SIG-M5 treated with dmso at 0.1 percent for 504 hours (cell line): Measurements from ENCODE around the gene DNAH8.

Experiments
- DNase-seq: peaks from one replicate; lab custom pipeline; 2025; ENCODE audit not compliant: unreplicated experiment; lab: John Stamatoyannopoulos, UW

The DNAH8 gene

DNA sequence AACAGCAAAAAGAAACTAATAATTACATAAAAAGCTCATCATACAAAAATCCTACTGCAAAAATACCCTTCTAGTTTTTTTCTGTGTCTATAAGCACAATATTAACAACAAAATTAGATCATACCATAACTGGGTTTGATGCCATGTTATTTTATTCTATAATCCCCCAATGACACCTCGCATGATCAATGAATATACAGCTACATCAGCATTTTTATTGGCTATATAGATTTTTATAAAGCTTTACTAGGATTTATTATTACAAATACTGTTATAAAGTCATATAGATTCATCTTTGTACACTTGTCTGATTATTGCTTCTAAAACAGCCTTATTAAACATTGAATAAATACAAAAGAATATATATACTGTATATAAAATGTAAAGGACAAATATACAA, 288.4 kb downstream of the DNAH8 start:
- no peak for DNase-seq

DNA sequence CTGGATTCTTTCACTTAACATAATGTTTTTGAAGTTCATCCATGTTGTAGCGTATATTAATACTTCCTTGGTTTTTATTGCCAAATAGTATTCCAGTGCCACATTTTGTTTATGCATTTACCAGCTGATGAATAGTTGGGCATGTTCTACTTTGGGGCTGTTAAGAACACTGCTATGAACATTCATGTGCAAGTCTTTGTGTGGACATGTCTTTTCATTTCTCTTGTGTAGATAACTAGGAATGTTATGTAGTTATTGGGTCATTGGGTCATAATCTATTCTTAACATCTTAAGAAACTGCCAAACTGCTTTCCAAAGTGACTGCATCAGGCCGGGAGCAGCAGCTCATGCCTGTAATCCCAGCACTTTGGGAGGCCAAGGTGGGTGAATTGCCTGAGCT, 289.7 kb downstream of the DNAH8 start:
- no peak for DNase-seq

DNA sequence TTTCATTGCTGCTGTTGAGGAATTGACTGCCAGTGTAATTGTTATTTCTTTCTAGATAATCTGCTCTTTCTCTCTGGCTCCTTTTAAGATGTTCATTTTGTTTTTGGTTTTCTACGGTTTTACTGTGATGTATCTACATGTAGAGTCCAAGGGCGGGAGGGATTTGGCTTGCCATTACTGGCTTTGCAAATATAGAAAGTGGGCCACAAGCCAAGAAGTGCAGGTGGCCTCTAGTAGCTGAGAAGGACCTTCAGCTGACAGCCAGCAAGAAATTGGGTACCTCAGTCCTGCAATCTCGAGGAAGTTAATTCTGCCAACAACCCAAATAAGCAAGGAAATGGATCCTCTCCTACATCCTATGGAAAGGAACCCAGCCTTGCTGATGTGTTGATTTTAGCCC, 290.7 kb downstream of the DNAH8 start:
- DNase-seq, result no peak

DNA sequence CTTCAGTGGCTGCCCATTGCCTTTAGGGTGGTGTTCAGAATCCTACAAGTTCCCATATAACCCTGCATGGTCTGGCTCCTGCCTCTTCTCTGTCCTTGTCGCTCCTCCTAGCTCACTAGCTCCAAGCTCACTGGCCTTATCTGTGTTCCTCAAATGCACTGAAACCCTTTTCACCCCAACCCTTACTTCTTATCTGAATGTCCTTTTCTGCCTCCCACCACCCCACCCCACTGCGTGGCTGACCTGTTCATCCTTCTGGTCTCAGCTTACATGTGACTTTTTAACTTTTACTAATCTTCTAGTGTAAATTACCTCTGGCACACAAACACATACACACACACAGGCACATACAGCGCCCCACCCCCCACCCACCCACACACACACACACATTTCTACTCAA, 292.5 kb downstream of the DNAH8 start:
- DNase-seq, result no peak

DNA sequence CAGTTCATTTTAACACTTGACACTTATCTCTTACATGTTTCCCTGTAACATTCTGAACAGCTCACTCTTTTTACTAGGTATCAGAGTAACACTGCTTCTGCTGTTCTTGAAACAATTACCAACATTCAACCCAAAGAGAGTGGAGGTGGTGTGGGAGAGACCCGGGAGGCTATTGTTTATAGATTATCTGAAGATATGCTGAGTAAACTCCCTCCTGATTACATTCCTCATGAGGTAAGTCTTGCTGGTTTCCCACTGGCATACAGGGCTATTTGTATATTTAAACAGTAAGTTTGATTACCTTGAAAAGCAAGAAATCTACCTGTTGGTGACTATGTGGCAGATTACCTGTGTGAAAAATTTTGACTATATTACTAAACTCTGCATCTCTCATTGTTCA, 293.6 kb downstream of the DNAH8 start:
- DNase-seq, result no peak

DNA sequence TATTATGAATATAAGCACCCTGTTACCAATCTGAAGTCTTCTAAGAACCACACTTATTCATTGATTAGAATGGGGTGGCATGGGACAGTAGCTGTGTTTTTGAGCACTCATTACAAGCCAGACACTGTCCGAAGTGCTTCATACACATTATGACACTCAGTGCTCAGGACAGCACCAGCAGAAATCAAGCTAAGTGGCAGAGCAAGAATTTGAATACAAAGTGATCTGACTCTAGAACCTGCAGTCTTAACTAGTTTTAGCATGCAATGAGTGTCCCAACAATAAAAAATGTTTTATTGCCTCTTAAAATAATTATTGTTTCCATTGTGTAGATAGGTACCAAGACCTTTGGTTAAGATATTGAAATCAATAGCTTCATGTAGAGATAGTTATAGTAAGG, 294.4 kb downstream of the DNAH8 start:
- no peak for DNase-seq

DNA sequence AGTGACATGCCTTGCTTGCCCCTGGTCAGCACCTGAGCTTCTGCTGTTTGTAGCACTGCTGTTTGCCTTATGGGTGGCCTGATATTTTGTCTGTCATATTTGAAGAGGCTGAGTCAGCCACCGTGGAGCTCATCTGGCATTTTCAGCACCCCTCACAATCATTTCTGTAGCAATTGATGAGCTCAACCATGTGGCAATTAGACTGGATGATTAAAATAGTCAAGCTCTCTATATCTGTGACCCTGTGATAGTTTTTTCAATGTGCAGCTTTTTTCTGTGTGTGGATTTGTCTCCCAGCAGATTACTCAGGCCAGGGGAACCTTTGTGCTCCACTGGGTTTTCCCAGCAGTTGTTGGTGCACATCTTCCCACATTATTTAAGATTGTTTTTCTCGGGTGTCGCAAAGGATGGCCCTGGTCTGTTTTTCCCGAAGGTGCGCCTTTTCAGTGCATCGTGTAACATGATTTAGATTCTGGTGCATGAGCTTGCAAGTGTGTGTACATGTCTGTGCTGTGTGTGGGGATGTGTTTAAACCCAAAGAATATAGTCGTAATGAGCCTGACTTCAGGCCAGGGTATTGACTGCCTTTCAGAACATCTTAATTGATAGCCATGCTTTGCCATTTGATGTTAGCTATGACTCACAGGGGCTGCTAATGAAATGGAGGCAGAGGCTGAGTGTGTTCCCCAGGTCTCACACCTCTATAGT, 301.9 kb downstream of the DNAH8 start:
- no peak for DNase-seq

DNA sequence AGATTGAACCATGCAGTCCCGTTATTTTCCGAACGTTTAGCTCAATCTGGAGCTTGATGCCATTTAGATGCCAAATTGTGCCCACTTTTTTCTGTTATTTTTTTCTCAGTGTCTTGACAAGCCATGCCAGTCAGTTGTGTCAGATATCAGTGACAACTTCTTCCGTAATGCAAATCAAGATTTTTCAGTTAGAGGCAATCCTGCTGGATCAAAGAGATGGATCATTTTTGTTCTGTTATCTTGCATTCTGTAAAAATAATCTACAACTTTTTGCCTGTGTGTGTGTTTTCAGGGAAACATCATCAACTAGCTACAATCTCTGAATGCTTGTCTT, 302.4 kb downstream of the DNAH8 start:
- DNase-seq, result no peak

DNA sequence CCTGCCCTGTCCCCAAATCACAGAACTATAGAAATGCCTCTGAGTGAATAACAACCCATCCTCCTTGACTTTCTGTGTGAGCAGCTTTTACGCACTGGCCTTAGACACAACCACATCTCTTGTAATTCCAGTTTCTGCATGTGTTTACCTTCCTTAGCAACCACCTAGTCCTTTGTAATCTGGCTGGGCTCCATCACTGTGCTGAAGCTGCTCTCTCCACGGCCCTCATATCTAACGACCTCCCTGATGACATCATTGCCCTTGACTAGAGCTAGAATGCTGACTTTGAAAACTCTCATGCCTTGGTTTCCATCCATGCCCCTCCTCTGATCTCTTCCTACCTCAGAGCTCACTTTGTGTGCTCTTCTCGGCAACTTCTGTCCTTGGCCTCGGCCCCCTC, 303.0 kb downstream of the DNAH8 start:
- DNase-seq, result no peak

DNA sequence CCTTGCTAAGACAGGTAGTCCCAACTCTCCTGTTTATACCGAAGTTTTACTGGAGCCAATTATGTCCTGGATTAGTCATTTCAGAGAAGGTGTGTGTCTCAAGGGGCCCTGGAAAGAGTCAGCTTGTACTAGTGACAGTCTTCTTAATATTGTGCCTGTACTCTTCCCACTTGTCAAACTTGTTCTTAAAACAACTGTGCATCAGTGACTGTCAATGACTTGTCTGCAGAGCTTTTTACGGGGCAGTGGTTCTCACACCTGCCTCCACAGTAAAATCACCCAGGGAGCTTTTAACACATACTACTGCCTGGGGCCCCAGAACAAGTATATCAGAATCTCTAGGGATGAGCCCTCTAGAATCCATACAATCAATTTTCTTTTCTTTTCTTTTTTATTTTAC, 305.0 kb downstream of the DNAH8 start:
- no peak for DNase-seq

DNA sequence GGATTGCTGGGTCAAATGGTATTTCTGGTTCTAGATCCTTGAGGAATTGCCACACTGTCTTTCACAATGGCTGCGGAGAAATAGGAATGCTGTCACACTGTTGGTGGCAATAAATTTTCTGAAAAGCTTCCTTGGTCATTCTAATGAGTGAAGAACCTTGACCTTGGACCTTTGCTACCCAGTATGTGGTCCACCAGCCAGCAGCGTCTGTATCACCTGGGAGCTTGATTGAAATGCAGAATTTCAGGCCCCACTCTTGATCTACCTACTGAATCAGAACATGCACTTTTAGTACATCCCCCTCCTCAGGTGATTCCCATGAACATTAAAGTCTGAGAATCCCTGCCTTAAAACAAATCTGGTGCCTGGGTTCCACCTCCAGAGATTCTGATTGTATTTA, 305.9 kb downstream of the DNAH8 start:
- DNase-seq, result no peak

DNA sequence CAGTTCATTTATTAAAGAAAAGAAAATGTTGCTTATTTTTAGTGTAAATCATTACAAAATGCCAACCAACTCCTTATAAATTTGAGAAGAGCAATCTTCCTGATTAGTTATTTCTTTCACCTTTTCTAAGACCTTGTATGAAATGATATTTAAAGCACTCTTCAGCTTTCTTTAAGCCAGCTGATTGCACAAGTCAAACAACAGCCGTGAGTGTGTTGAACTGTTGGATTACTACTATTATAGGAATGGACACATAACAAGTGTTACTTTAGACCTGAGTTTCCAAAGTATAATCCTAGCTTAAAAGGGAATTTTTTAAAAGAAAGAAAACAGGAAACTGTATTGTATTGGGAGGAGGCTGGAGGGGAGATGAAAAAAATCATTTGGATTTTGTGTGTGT, 306.7 kb downstream of the DNAH8 start:
- DNase-seq, result no peak

DNA sequence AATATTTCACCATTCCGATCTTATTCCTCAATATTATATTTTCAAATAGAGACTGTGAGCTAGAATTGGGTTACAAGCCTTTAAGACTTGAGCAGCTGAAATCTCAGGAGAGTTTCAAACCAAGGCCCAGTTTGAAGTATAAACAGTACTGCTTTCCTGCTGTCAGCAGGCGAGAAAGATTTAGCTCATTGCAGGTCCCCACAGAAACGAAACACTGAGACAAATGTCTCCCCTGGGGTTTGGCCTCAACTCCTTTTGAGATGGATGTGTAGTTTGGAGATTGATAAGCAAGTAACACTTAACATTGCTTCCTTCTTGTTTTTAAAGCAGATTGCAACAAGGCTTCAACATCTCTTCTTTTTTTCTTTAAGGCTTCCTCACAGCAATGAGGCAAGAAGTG, 311.1 kb downstream of the DNAH8 start:
- DNase-seq, result no peak

DNA sequence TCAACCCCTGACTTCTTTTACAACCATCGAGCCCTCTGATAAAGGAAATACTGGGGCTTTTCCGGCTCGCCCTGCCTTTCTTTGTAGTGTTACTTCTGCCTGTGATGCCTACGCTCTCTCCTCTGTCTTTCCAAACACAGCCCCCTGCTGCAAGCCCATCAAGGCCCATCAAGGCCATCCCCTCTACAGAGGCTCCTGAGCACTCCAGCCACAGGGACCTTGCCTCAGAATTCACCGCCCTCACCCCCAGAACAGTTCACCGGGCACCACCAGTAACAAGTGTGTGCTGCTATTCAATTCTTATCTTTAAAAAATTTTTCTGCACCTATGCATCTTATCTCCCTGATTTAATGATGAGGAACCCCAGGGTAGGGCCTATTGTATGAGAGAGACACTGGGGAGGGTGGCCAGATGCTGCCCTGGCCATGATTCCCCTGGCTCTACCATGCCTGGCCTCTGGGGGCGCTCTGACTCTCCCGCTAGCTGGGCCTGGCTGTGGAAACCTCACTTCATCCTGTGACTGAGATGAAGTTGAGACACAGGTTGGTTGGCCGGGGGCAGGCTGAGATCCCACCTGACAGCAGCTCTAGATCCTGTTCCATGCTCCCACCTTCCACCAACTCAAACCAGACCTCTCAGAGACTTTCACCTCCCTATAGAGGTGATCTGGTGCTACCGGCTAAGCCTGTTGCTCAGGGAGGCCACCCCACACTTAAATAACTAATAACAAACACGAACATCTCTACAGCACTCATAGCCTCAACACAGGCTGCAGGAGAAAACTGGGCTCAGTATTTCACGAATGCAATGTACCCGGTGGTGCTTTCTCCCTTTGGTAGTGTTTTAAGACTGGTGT, 314.3 kb downstream of the DNAH8 start:
- peak; percentile 3 for DNase-seq

DNA sequence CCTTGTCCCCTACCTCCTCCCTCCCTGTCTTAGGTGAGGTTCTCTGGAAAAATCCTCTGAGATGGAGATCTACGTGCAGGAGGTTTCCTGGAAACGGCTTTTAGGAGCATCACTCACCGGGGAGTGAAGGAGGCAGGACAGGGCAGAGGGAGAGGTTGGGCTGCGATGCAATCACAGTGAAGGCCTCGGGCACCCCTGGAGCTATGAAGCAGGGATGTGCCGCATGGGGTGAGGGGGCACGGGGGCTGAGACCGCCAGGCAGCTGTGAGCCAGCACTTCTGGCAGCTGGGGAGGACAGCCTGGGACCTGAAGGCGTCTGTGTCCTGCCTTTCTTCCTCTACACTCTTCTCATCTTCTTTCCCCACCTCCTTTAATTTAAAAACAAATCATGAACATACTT, 320.6 kb downstream of the DNAH8 start:
- no peak for DNase-seq

DNA sequence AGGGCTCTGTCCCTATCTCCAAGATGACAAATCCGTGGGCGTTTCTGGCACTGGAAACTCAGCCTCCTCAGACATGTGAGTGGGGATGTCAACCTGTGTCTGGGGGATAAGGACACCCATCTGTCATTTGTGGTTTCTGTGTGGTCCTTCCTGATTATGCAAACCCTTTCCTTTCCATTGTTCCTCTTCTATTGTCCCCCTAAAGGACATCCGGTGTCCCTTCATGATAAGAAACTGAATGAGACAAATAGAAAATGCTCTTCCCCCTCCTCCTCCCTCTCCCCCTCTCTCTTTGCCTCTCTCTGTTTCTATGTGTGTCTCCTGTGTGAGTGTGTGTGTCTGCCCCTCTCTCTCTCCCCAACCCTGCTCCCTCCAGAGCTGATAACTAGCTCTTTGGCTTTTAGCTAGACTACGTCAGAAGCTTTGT, 322.0 kb downstream of the DNAH8 start:
- no peak for DNase-seq

DNA sequence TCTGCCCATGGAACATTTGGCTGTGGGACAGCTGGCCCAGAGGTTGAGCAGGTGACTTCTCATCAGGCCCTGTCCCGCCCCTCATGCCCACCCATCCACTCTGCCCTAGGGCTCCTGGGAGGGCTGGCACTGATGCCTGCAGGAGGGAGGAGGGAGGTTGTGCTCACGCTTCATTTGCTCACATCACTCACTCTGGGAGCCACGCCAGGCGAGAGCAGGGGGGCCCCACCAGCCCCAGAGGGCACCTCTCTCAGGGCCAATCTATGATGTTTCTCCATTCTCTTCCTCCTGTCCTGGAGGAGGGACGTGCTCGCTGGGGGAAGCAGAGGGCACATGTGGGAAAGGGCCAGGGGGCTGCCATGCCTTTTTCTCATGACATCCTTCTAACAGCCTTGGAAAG, 322.6 kb downstream of the DNAH8 start:
- DNase-seq, result no peak

DNA sequence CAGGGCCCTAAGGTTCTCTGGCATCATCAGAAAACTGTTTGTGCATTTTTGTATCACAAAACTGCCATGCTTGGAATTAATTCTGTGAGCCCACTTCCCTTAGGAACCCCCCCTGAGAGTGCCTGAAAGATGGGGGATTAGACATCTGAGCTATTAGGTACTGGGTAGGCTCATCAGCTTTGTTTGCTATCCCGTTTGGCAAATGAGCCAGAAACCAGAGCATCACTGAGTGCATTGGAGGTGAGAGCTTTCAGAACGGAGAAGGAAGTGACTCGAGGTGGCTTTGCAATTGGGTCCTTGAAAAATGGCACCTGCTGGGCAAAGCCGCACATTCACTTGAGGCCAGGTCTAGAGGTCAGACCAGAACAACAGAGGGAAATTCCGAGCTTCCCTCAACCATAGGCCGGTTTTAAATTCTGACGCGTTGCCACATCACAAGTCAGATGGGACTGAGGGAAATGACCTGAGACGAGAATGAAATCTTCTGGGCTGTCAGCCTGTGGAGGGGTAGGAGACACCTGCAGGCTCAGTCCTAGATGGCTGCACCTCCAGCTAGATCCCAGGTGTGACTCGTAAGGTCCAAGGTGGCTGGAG, 325.1 kb downstream of the DNAH8 start:
- no peak for DNase-seq

DNA sequence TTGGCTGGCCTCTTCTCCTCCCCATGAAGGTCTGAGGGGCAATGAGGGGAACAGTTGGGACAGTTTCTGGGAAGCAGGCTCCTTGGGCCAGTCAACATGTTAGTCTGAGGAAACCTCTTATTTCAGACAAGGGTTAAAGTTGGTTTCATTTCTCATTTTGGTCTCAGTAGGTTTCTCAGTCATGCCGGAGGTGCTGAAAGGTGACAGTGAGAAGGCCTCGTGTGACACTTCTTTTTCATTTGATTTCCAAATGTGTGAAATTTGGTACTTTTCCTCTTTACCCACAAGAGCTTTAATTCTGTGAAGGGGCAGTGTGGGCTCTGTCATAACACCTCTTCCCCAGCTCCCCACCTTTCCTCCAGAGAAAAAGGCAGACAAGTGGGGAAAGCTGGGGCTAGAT, 326.0 kb downstream of the DNAH8 start:
- DNase-seq, result no peak

DNA sequence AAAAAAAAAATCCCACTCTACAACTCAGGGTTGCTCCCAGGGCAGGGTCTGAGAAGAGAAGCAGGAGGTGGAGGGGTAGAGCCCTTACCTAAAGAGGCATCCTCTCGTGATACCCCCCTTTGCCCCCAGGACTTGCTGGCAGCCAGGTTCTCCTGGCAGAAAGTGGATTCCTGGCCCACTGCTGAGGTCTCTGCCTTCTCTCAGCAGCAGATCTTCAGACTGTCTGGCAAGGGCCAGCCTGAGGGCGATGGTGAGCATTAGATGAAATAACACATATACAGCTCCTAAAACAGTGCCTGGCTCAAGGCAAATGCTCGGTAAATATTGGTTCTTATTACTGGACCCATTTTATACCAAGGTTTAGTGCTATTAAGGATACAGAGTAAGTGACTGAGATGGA, 328.7 kb downstream of the DNAH8 start:
- DNase-seq, result no peak

DNA sequence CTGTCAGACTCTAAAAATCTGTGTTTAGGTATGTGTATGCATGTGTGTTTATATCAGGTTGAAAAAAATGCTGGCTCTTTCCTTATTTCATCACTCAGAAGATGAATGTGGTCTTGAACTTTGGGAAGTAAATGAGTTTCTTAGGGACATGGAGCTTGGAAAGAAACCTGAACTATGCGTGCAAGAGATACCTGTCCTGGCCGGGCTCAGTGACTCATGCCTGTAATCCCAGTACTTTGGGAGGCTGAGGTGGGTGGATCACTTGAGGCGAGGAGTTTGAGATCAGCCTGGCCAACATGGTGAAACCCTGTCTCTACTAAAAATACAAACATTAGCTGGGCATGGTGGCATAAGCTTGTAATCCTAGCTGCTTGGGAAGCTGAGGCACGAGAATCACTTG, 329.1 kb downstream of the DNAH8 start:
- no peak for DNase-seq
